Stomach smooth muscle (tissue), 2 donors: ENCODE results near the gene SOS2.

ENCODE experiments used
- H3K27ac ChIP-seq: one replicate; pipeline ENCODE4 v1.7.0; 2013; ENCODE audit warnings: mild to moderate bottlenecking, low read length, inconsistent platforms
- H3K27me3 ChIP-seq, 2 donors: one replicate each; pipeline ENCODE4 v1.7.0; 2013; ENCODE audit warnings: low read length in 2 of 2; ENCODE audit not compliant: insufficient read depth in 2 of 2, control insufficient read depth in 1 of 2
- H3K36me3 ChIP-seq, 2 donors: one replicate each; pipeline ENCODE4 v1.7.0; 2013; ENCODE audit warnings: low read length in 2 of 2; ENCODE audit not compliant: control insufficient read depth in 2 of 2, insufficient read depth in 2 of 2
- H3K4me1 ChIP-seq: one replicate; pipeline ENCODE4 v1.7.0; 2013; ENCODE audit warnings: low read length; ENCODE audit not compliant: control insufficient read depth, insufficient read depth
- H3K4me3 ChIP-seq, 2 donors: one replicate each; pipeline ENCODE4 v1.7.0; 2013; ENCODE audit warnings: low read length in 2 of 2
- H3K9ac ChIP-seq, 2 donors: one replicate each; pipeline ENCODE4 v1.7.0; 2013; ENCODE audit warnings: low read length in 2 of 2, mild to moderate bottlenecking in 1 of 2
- H3K9me3 ChIP-seq, 2 donors: one replicate each; pipeline ENCODE4 v1.7.0; 2013; ENCODE audit warnings: low read length in 2 of 2; ENCODE audit not compliant: control insufficient read depth in 2 of 2
- donor health status: healthy.
- donor health status: Pancreatic carcinoma.

The SOS2 gene

GRCh38 chr14:50100805-50101204 lies 130.6 kb downstream of the SOS2 start:
- H3K27ac ChIP-seq: no peak overlapping the region
- H3K27me3 ChIP-seq: no peaks in the 10 kb centered on the region
- H3K36me3 ChIP-seq: peaks cover 2 to 3% of the 10 kb centered on the region in 2 donors
- no peak overlapping the region for H3K4me3 ChIP-seq
- no peak overlapping the region for H3K9ac ChIP-seq
- no peaks in the 10 kb centered on the region for H3K4me1 ChIP-seq
- no peaks in the 10 kb centered on the region for H3K9me3 ChIP-seq

DNA sequence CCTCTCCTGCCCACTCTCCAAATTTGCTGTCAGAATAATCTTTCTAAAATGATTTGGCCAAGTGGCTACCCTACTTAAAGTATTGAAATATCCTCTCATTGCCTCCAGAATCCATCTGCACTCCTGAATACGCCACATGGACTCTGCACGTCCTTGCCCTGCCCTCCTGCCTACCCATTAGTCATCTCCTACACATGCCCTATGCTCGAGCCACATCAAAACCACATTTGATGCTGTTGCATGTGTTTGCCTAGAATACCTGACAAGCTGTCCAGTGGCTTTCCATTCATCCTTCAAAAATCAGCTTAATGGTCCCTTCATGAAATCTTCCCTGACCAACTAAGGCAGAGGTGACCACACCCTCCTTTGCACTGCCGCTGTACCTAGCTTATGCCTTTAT lies 132.0 kb downstream of the SOS2 start:
- Histone ChIP-seq H3K4me3 (no peak overlapping the region), H3K4me1 (no peaks in the 10 kb centered on the region), H3K27ac (no peak overlapping the region), H3K27me3 (no peaks in the 10 kb centered on the region), H3K9me3 (no peaks in the 10 kb centered on the region), H3K9ac (no peak overlapping the region), H3K36me3 (peaks cover 2 to 3% of the 10 kb centered on the region in 2 donors)

GRCh38 chr14:50095895-50096294 lies 135.5 kb downstream of the SOS2 start:
- Histone ChIP-seq H3K36me3 (peaks cover 2 to 3% of the 10 kb centered on the region in 2 donors), H3K27me3 (no peaks in the 10 kb centered on the region), H3K9me3 (no peaks in the 10 kb centered on the region), H3K9ac (no peak overlapping the region), H3K27ac (no peak overlapping the region), H3K4me1 (no peaks in the 10 kb centered on the region), H3K4me3 (no peak overlapping the region)

DNA sequence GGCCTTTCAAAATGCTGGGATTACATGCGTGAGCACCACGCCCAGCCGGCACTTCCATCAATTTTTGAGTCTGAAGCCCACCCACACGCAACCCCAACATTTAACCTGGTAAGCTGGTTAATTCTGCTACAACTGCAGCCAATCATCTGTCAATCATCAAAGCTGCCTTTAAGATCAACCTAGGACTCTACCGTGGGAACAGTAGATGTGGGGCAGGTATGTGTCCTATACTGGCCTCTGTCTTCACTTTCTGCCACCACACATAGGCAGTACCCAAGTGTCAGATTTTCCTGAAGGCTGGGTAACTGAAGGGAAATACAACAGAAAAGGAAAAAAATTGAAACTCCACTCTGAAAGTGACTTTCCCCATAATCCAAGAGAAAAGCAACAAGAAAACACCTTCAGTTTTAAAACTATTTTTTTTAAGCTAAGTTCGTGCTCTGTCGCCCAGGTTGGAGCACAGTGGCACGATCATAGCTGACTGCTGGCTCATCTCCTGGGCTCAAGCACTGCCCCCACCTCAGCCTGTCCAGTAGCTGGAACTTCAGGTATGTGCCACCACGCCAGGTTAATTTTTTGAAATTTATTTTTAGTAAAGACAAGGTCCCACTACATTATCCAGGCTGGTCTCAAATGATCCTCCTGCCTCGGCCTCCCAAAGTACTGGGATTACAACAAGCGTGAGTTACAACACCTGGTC lies 137.2 kb downstream of the SOS2 start:
- H3K27ac ChIP-seq: no peak overlapping the region
- H3K9me3 ChIP-seq: no peaks in the 10 kb centered on the region

DNA sequence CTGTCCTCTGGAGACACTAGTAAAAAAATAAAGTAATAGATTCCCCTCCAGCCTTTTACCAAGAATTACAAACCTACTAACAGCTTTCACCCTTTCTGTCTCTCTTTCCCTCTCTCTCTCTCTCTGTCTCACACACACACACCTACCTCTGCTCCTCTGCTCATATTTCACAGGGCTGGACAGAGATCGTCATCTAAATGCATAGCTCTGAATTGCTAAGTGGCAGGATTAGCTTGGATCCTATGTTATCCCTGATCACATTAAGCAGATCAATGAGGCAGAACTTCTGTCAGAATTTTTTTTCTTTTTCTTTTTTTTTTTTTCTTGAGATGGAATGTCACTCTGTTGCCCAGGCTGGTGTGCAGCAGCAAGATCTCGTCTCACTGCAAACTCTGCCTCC lies 137.9 kb downstream of the SOS2 start:
- H3K27me3 ChIP-seq: no peaks in the 10 kb centered on the region

More for the DNA sequence above, 137.2 kb downstream of the SOS2 start:
- peaks cover 0 to 2% of the 10 kb centered on the region in 2 donors for H3K36me3 ChIP-seq
- no peak overlapping the region for H3K9ac ChIP-seq
- H3K4me3 ChIP-seq: no peak overlapping the region
- no peaks in the 10 kb centered on the region for H3K27me3 ChIP-seq
- H3K4me1 ChIP-seq: no peaks in the 10 kb centered on the region

GRCh38 chr14:50092006-50092555 lies 139.3 kb downstream of the SOS2 start:
- peaks cover 0 to 2% of the 10 kb centered on the region in 2 donors for H3K36me3 ChIP-seq
- no peak overlapping the region for H3K27ac ChIP-seq
- no peaks in the 10 kb centered on the region for H3K9me3 ChIP-seq
- H3K27me3 ChIP-seq: no peaks in the 10 kb centered on the region
- H3K4me3 ChIP-seq: no peak overlapping the region
- no peak overlapping the region for H3K9ac ChIP-seq
- H3K4me1 ChIP-seq: no peaks in the 10 kb centered on the region

More for the DNA sequence above, 137.9 kb downstream of the SOS2 start:
- H3K27ac ChIP-seq: no peak overlapping the region
- no peak overlapping the region for H3K9ac ChIP-seq
- H3K9me3 ChIP-seq: no peaks in the 10 kb centered on the region
- no peaks in the 10 kb centered on the region for H3K4me1 ChIP-seq
- no peak overlapping the region for H3K4me3 ChIP-seq
- peaks cover 0 to 2% of the 10 kb centered on the region in 2 donors for H3K36me3 ChIP-seq

GRCh38 chr14:50091240-50091913 lies 140.0 kb downstream of the SOS2 start:
- H3K4me1 ChIP-seq: no peaks in the 10 kb centered on the region
- no peak overlapping the region for H3K27ac ChIP-seq
- H3K9me3 ChIP-seq: no peaks in the 10 kb centered on the region
- no peak overlapping the region for H3K9ac ChIP-seq
- H3K27me3 ChIP-seq: no peaks in the 10 kb centered on the region
- peaks cover 0 to 2% of the 10 kb centered on the region in 2 donors for H3K36me3 ChIP-seq
- no peak overlapping the region for H3K4me3 ChIP-seq

GRCh38 chr14:50089208-50089607 lies 142.2 kb downstream of the SOS2 start:
- Histone ChIP-seq H3K9me3 (no peaks in the 10 kb centered on the region), H3K4me3 (no peak overlapping the region), H3K27me3 (no peaks in the 10 kb centered on the region), H3K9ac (no peak overlapping the region), H3K27ac (no peak overlapping the region), H3K4me1 (no peaks in the 10 kb centered on the region), H3K36me3 (no peaks in the 10 kb centered on the region)

DNA sequence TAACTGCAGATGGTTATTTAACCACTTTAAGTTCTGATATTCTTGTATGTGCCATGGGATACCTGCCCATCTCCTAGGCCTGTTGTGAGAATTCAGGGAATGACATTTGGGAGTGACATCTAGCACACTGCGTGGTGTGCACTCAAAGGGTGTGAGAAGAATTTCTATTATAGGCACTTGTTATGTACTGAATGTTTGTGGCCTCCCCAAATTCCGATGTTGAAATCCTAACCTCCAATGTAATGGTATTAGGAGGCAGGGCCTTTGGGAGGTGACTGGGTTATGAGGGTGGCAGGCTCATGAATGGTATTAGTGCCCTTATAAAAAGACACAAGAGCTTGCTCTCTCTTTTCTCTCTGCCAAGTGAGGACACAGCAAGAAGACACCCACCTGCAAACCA lies 142.6 kb downstream of the SOS2 start:
- Histone ChIP-seq H3K4me3 (no peak overlapping the region), H3K4me1 (no peaks in the 10 kb centered on the region), H3K9me3 (no peaks in the 10 kb centered on the region), H3K36me3 (no peaks in the 10 kb centered on the region), H3K27ac (no peak overlapping the region), H3K27me3 (no peaks in the 10 kb centered on the region), H3K9ac (no peak overlapping the region)

DNA sequence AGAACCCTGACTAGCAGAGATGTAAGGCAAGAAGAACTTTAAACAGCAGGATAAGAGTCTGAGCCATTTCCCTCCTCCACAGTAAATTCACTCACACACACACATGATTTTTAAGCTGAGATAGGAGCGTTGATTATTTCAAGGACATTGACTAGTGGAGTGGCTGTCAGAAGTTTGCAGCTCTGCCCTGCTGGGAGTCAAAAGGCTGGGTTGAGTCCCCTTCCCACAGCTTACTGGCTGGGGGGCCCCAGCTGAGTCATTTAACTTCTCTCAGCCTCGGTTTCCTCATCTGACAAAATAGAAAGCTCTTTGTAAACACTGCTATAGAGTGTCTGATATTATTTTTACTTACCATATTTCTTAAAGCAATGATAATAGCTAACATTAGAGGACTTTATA lies 143.3 kb downstream of the SOS2 start:
- H3K9me3 ChIP-seq: no peaks in the 10 kb centered on the region
- no peaks in the 10 kb centered on the region for H3K27me3 ChIP-seq
- H3K4me1 ChIP-seq: no peaks in the 10 kb centered on the region
- H3K9ac ChIP-seq: no peak overlapping the region
- H3K4me3 ChIP-seq: no peak overlapping the region
- H3K27ac ChIP-seq: no peak overlapping the region
- H3K36me3 ChIP-seq: no peaks in the 10 kb centered on the region
